ENCODE results near the gene CSGALNACT2. TPM values are rescaled to one million over a fixed set of nuclear protein-coding genes. Genes with fewer than 3 reads are reported as not detected.

The CSGALNACT2 gene
- total and polyA plus RNA-seq, 2 of the 13 experiments (the other 11 are each of a cell fraction or from before 2014, with no cell fraction given) = 3.3 to 7.1 TPM

- TF ChIP-seq ZNF691 (CRISPR knock-in tag; IDR thresholded peaks at IDR 0.05; ENCODE audit: borderline replicate concordance, low read depth) = no peak
- no peak for TF ChIP-seq TCF7L2 (IDR thresholded peaks at IDR 0.05; ENCODE audit: low read depth, low read length)
- TF ChIP-seq NFATC3 (CRISPR knock-in tag; IDR thresholded peaks at IDR 0.05) = no peak
- TF ChIP-seq MTERF4 (CRISPR knock-in tag; IDR thresholded peaks at IDR 0.05) = no peak
- no peak for TF ChIP-seq SRSF1 (optimal IDR thresholded peaks at IDR 0.05; ENCODE audit: low read depth, low read length)
- TF ChIP-seq ZSCAN5A (CRISPR knock-in tag; IDR thresholded peaks at IDR 0.05; ENCODE audit: borderline replicate concordance) = no peak
- no peak for TF ChIP-seq ZNF496 (CRISPR knock-in tag; IDR thresholded peaks at IDR 0.05; ENCODE audit: insufficient replicate concordance)
- no peak for TF ChIP-seq HOXA3 (CRISPR knock-in tag; IDR thresholded peaks at IDR 0.05)
Observed at GRCh38 chr10:43124094-43124521, 14.1 kb upstream of the CSGALNACT2 start (continued).

GRCh38 chr10:43124574-43125273, 13.5 kb upstream of the CSGALNACT2 start:
- H2AFZ ChIP-seq (ENCODE audit: low read length) = no peak overlapping the region
- DNase-seq (ENCODE audit: low spot score) (no peak), ATAC-seq (no peak), FAIRE-seq (no peak)
- H3K36me3 ChIP-seq (replicated peaks in 1 of 2; ENCODE audit: control insufficient read depth in 1 of 2, insufficient read depth in 2 of 2, low read length in 2 of 2) = no peaks in the 10 kb centered on the region
- H3K27ac ChIP-seq (ENCODE audit: extremely low read length, insufficient read depth, low read length) = no peak overlapping the region
- in situ Hi-C loops (cut with HindIII; ENCODE audit: extremely low pct_ligation_motif_present, low pct_unique_long_range_greater_than_20kb) (no loop called here), intact Hi-C loops (cut with micrococcal nuclease; ENCODE audit: unreplicated experiment) (no loop called here)
- no peaks in the 10 kb centered on the region for H3K9me3 ChIP-seq (ENCODE audit: low read length)
- H3K4me3 ChIP-seq (replicated peaks in 1 of 3; ENCODE audit: insufficient read depth in 1 of 3, low read depth in 2 of 3, low read length in 3 of 3) = no peak overlapping the region
- H3K4me2 ChIP-seq (ENCODE audit: low read depth, low read length) = no peak overlapping the region
- H3K27me3 ChIP-seq (ENCODE audit: control insufficient read depth in 1 of 2, insufficient read depth in 2 of 2, low read length in 2 of 2) = peaks cover 8 to 83% of the 10 kb centered on the region in 2 experiments
- H4K20me1 ChIP-seq (ENCODE audit: insufficient read depth, low read length) = no peaks in the 10 kb centered on the region
- CTCF ChIA-PET (ENCODE audit: low intra/inter-chr PET ratio, low total read pairs) = no interaction called here
- H3K9ac ChIP-seq (ENCODE audit: insufficient read depth, low read depth, low read length) = no peak overlapping the region
- WGBS (ENCODE audit: low lambda C conversion rate) = 13% methylated on average over 9 of the region's 9 CpGs
- no peaks in the 10 kb centered on the region for H3K79me2 ChIP-seq (ENCODE audit: insufficient read depth, low read length)
- no TSS peak for BruUV-seq (replicated peaks)
- no peaks in the 10 kb centered on the region for H3K4me1 ChIP-seq (ENCODE audit: insufficient read depth, low read length)
- POLR2A ChIA-PET = no interaction called here
- TF ChIP-seq DDIT3 (CRISPR knock-in tag; IDR thresholded peaks at IDR 0.05) = no peak
- no peak for TF ChIP-seq MXD4 (CRISPR knock-in tag; IDR thresholded peaks at IDR 0.05)
- TF ChIP-seq ZNF207 (IDR thresholded peaks at IDR 0.05; ENCODE audit: borderline replicate concordance) = no peak
- no peak for TF ChIP-seq PHF5A (CRISPR knock-in tag; IDR thresholded peaks at IDR 0.05; ENCODE audit: low read depth, unreplicated experiment)
- no peak for TF ChIP-seq THAP11 (CRISPR knock-in tag; IDR thresholded peaks at IDR 0.05)
- no peak for TF ChIP-seq ZNF878 (CRISPR knock-in tag; IDR thresholded peaks at IDR 0.05)
- TF ChIP-seq ZNF326 (CRISPR knock-in tag; IDR thresholded peaks at IDR 0.05; ENCODE audit: borderline replicate concordance) = no peak
- no peak for TF ChIP-seq ZFP37 (CRISPR knock-in tag; IDR thresholded peaks at IDR 0.05; ENCODE audit: borderline replicate concordance)
- TF ChIP-seq BHLHE40 (IDR thresholded peaks at IDR 0.05; ENCODE audit: low read length) = no peak
- no peak for TF ChIP-seq ZZZ3 (CRISPR knock-in tag; IDR thresholded peaks at IDR 0.05; ENCODE audit: borderline replicate concordance)
- no peak for TF ChIP-seq ZBTB1 (CRISPR knock-in tag; IDR thresholded peaks at IDR 0.05; ENCODE audit: borderline replicate concordance)
- no peak for TF ChIP-seq ZNF350 (CRISPR knock-in tag; IDR thresholded peaks at IDR 0.05; ENCODE audit: borderline replicate concordance, low read depth)
- TF ChIP-seq DMAP1 (CRISPR knock-in tag; IDR thresholded peaks at IDR 0.05) = no peak
- no peak for TF ChIP-seq RXRA (CRISPR knock-in tag; IDR thresholded peaks at IDR 0.05)

All from HepG2 (cell line).